Measurements from ENCODE around the gene DAD1.

GRCh38 chr14:22533057-22533704, 55.8 kb downstream of the DAD1 start:
- no peak for TF ChIP-seq FOXM1 (IDR thresholded peaks at IDR 0.05; ENCODE audit: low read depth)
- TF ChIP-seq GABPA (IDR thresholded peaks at IDR 0.05; ENCODE audit: low read depth): no peak
- TF ChIP-seq CTCF (IDR thresholded peaks at IDR 0.05): no peak
- no peak for TF ChIP-seq MXI1 (IDR thresholded peaks at IDR 0.05; ENCODE audit: low read depth, low read length)
- no peak for TF ChIP-seq MAX (IDR thresholded peaks at IDR 0.05; ENCODE audit: low read depth)
- no peak for TF ChIP-seq TEAD4 (IDR thresholded peaks at IDR 0.05; ENCODE audit: borderline replicate concordance, insufficient read depth)
- TF ChIP-seq REST (IDR thresholded peaks at IDR 0.05; ENCODE audit: low read depth, low read length): no peak
- no peak for TF ChIP-seq EZH2phosphoT487 (IDR thresholded peaks at IDR 0.05; ENCODE audit: borderline replicate concordance, low read depth)
- TF ChIP-seq PBX3 (IDR thresholded peaks at IDR 0.05): no peak
- TF ChIP-seq FOSL2 (IDR thresholded peaks at IDR 0.05; ENCODE audit: borderline replicate concordance, low read depth): no peak
- no peak for TF ChIP-seq RFX5 (IDR thresholded peaks at IDR 0.05; ENCODE audit: low read length)

Data from SK-N-SH (cell line).